Midbrain (tissue), 1 donor: Measurements from ENCODE around the gene ZNF77.
"Not testable (repeated sequence)": the region's sequence is repeated elsewhere in the genome, so short reads cannot be mapped to it uniquely, and the experiment has no call there.

ENCODE experiments used
- DNase-seq: peaks from one replicate; lab custom pipeline; 2025; lab: John Stamatoyannopoulos, UW

The ZNF77 gene

GRCh38 chr19:2944775-2945574 is at the start of gene ZNF77:
Gene ZNF77, minus strand, starts transcription at chr19:2944971. Its CDS starts 131 bp downstream, at chr19:2944840.
- DNase-seq = peak; percentile 99

GRCh38 chr19:2993579-2993978 is 48.8 kb upstream of the ZNF77 start:
- no peak for DNase-seq

GRCh38 chr19:2992958-2993357 is 48.2 kb upstream of the ZNF77 start:
- no peak for DNase-seq

GRCh38 chr19:2992333-2992732 is 47.6 kb upstream of the ZNF77 start:
- not testable (repeated sequence) for DNase-seq

GRCh38 chr19:2989236-2989946 is 44.6 kb upstream of the ZNF77 start:
- DNase-seq = no peak

- no peak for DNase-seq
Observed at GRCh38 chr19:2988568-2988967, 43.8 kb upstream of the ZNF77 start.

- no peak for DNase-seq
Observed at GRCh38 chr19:2987797-2988196, 43.0 kb upstream of the ZNF77 start.

- DNase-seq = no peak
Observed at GRCh38 chr19:2986951-2987524, 42.3 kb upstream of the ZNF77 start.

- no peak for DNase-seq
Observed at GRCh38 chr19:2984215-2984528, 39.4 kb upstream of the ZNF77 start.

GRCh38 chr19:2983351-2984214 is 38.8 kb upstream of the ZNF77 start:
- peak; percentile 40 for DNase-seq

- DNase-seq = peak; percentile 70
Observed at GRCh38 chr19:2982983-2983350, 38.2 kb upstream of the ZNF77 start.

- no peak for DNase-seq
Observed at GRCh38 chr19:2982561-2982960, 37.8 kb upstream of the ZNF77 start.

- DNase-seq = no peak
Observed at GRCh38 chr19:2981898-2982297, 37.1 kb upstream of the ZNF77 start.

- no peak for DNase-seq
Observed at GRCh38 chr19:2978772-2979171, 34.0 kb upstream of the ZNF77 start.

GRCh38 chr19:2978166-2978767 is 33.5 kb upstream of the ZNF77 start:
- DNase-seq = no peak

- no peak for DNase-seq
Observed at GRCh38 chr19:2977746-2978138, 33.0 kb upstream of the ZNF77 start.

GRCh38 chr19:2977001-2977745 is 32.4 kb upstream of the ZNF77 start, which contains the start of gene TLE6:
Gene TLE6, plus strand, starts transcription at chr19:2977564. Its CDS starts 670 bp downstream, at chr19:2978234.
- peak; percentile 91 for DNase-seq

GRCh38 chr19:2976609-2977000 is 31.8 kb upstream of the ZNF77 start:
- DNase-seq = no peak

- no peak for DNase-seq
Observed at GRCh38 chr19:2974342-2975041, 29.7 kb upstream of the ZNF77 start.

GRCh38 chr19:2973229-2973628 is 28.5 kb upstream of the ZNF77 start:
- no peak for DNase-seq
